PC-9 (cell line): ENCODE measurements around the gene SOX12. TPM values are rescaled to one million over a fixed set of nuclear protein-coding genes. Genes with fewer than 3 reads are reported as not detected.
A peak's percentile ranks its signal among the peaks of the same experiment; 100 is the strongest.
"Not testable (repeated sequence)": the region's sequence is repeated elsewhere in the genome, so short reads cannot be mapped to it uniquely, and the experiment has no call there.

Source experiments
- BruUV-seq: library from RNA; stranded (reverse); fragments of 400-500 nt; replicated peaks from 2 replicates; lab custom pipeline; 2021; lab: Mats Ljungman, UMichigan
- CTCF ChIA-PET: fragments of 300-600 bp; sonication (Branson Sonifier 250); formaldehyde crosslinking; loops from one replicate; lab custom pipeline; 2022; ENCODE audit warnings: antibody characterized with exemption; lab: Charles Lee
- POLR2A ChIA-PET: fragments of 300-600 bp; sonication (Branson Sonifier 250); formaldehyde crosslinking; loops from one replicate; lab custom pipeline; 2022; ENCODE audit warnings: antibody characterized with exemption; ENCODE audit not compliant: unreplicated experiment; lab: Charles Lee
- DNase-seq, 2 experiments: peaks; one replicate each; pipeline versions ENCODE4 v3.0.0 to v3.0.0-alpha.2; 2015 to 2022; ENCODE audit warnings: mixed read lengths in 1 of 2
- H2AFZ ChIP-seq: fragments of 200-600 bp; sonication (generic); 2 replicates; pipeline ENCODE4 v1.8.1; 2017; ENCODE audit warnings: antibody characterized with exemption
- H3F3A ChIP-seq: fragments of 200-600 bp; sonication (generic); 2 replicates; pipeline ENCODE4 v1.8.1; 2017; ENCODE audit warnings: antibody characterized with exemption, mild to moderate bottlenecking, low read depth; ENCODE audit not compliant: insufficient read depth
- H3K27ac ChIP-seq: fragments of 200-600 bp; sonication (generic); 2 replicates; pipeline ENCODE4 v1.6.1; 2016; ENCODE audit warnings: mixed run types
- H3K27me3 ChIP-seq: fragments of 200-600 bp; sonication (generic); 2 replicates; pipeline ENCODE4 v1.6.1; 2016; ENCODE audit warnings: low read depth, mixed run types; ENCODE audit not compliant: insufficient read depth
- H3K36me3 ChIP-seq: fragments of 200-600 bp; sonication (generic); 2 replicates; pipeline ENCODE4 v1.6.1; 2016; ENCODE audit warnings: low read depth, mixed run types
- H3K4me1 ChIP-seq: fragments of 200-600 bp; sonication (generic); replicated peaks from 2 replicates; pipeline ENCODE4 v1.6.1; 2016; ENCODE audit warnings: mixed run types; ENCODE audit not compliant: insufficient read depth
- H3K4me2 ChIP-seq: fragments of 200-600 bp; sonication (generic); 2 replicates; pipeline ENCODE4 v1.6.1; 2017; ENCODE audit warnings: mixed run types
- H3K4me3 ChIP-seq: fragments of 200-600 bp; sonication (generic); 2 replicates; pipeline ENCODE4 v1.6.1; 2016; ENCODE audit warnings: mixed run types
- H3K79me2 ChIP-seq: fragments of 200-600 bp; sonication (generic); 2 replicates; pipeline ENCODE4 v1.6.1; 2017; ENCODE audit warnings: low read depth, mixed run types
- H3K9me2 ChIP-seq: fragments of 200-600 bp; sonication (generic); 2 replicates; pipeline ENCODE4 v1.8.1; 2017; ENCODE audit warnings: mild to moderate bottlenecking; ENCODE audit not compliant: insufficient read depth
- H3K9me3 ChIP-seq: fragments of 200-600 bp; sonication (generic); 2 replicates; pipeline ENCODE4 v1.8.1; 2016; ENCODE audit warnings: low read depth; ENCODE audit not compliant: insufficient read depth
- H4K20me1 ChIP-seq: fragments of 200-600 bp; sonication (generic); 2 replicates; pipeline ENCODE4 v1.8.1; 2017; ENCODE audit not compliant: insufficient read depth
- CTCF ChIP-seq: fragments of 200-600 bp; sonication (generic); conservative IDR thresholded peaks from 2 replicates; pipeline ENCODE4 v1.6.1; 2017; ENCODE audit warnings: mixed run types, antibody characterized with exemption, mild to moderate bottlenecking, moderate library complexity
- EZH2 ChIP-seq: fragments of 200-600 bp; sonication (generic); IDR thresholded peaks from 2 replicates; pipeline ENCODE4 v1.8.0; 2017; ENCODE audit warnings: antibody characterized with exemption, low read depth
- intact Hi-C: fragments of 100-400 bp; cut with micrococcal nuclease; formaldehyde crosslinking; loops from one replicate; pipeline ENCODE4 v1.10.0; 2022; ENCODE audit not compliant: unreplicated experiment
- total RNA-seq: library from RNA; stranded (reverse); gene quantifications from 2 replicates; pipeline ENCODE4 v1.2.3, GENCODE V29; 2021

SOX12 gene
- total RNA-seq, 1 experiment from 2014 or later = 57.1 TPM

DNA sequence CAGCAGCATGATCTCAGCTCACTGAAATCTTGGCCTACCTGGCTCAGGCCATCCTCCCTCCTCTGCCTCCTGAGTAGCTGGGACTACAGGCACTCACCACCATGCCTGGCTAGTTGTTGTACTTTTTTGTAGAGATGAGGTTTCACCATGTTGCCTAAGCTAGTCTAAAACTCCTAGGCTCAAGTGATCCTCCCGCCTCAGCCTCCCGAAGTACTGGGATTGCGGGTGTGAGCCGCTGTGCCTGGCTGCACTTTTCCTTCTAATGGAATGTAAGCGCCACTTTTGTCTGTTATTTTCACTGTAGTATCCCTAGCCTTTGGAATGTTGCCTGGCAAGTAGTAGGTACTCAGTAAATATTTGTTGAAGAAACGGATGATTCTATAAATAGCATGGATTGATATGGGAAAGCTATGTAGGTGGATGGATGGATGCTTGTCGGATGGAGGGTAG lies 44.8 kb downstream of the SOX12 start:
- intact Hi-C loops = no loop called here
- peak; percentile 63 to 95 for DNase-seq
- CTCF ChIA-PET = interaction anchor here (1.3 kb wide), 1 partner anchor 10 kb away, joined by 11 read pairs; the partner anchor contains the start of gene TRIB3
- H3K9me2 ChIP-seq = no peaks in the 10 kb centered on the region
- BruUV-seq = no TSS peak
- peaks cover 11% of the 10 kb centered on the region; the same call in 1 of the 2 replicates for H3K79me2 ChIP-seq
- peaks cover 97% of the 10 kb centered on the region for H3K4me1 ChIP-seq
- H3K9me3 ChIP-seq = no peaks in the 10 kb centered on the region
- peak overlapping the region; percentile 25; the same call in 1 of the 2 replicates for H3K4me3 ChIP-seq
- POLR2A ChIA-PET = interaction anchor here (0.7 to 1.1 kb wide), 4 partner anchors 12 to 1021 kb away, joined by 3 to 7 read pairs (median 3); partner anchors contain the start of gene RBCK1
- H3K36me3 ChIP-seq = no peaks in the 10 kb centered on the region
- no peaks in the 10 kb centered on the region for H4K20me1 ChIP-seq
- peak overlapping the region; percentile 96 for H3K27ac ChIP-seq
- no peaks in the 10 kb centered on the region for H3K27me3 ChIP-seq
- H3K4me2 ChIP-seq = peak overlapping the region; percentile 75
- TF ChIP-seq EZH2 (no peak), CTCF (no peak)
- H2AFZ ChIP-seq = no peak overlapping the region
- peaks cover 92% of the 10 kb centered on the region for H3F3A ChIP-seq

- CTCF ChIA-PET = interaction anchor here (0.8 to 1.3 kb wide), 2 partner anchors 9 kb away, joined by 3 to 11 read pairs; partner anchors contain the start of gene TRIB3
- Histone ChIP-seq H3K36me3 (no peaks in the 10 kb centered on the region), H3K4me3 (peak overlapping the region; percentile 23; the same call in 1 of the 2 replicates), H3K79me2 (peaks cover 11% of the 10 kb centered on the region; the same call in 1 of the 2 replicates), H3K4me2 (peak overlapping the region; percentile 75), H3K9me3 (no peaks in the 10 kb centered on the region), H3K4me1 (peaks cover 98% of the 10 kb centered on the region), H3K27me3 (no peaks in the 10 kb centered on the region), H3K27ac (peak overlapping the region; percentile 96), H2AFZ (no peak overlapping the region), H4K20me1 (no peaks in the 10 kb centered on the region), H3F3A (peaks cover 87% of the 10 kb centered on the region), H3K9me2 (no peaks in the 10 kb centered on the region)
- no peak for DNase-seq
- no peak for TF ChIP-seq CTCF
- TF ChIP-seq EZH2 = no peak
- TSS peak; percentile 88 for BruUV-seq
- POLR2A ChIA-PET = interaction anchor here (0.7 to 1.1 kb wide), 2 partner anchors 36 to 1020 kb away, joined by 3 to 7 read pairs; partner anchors contain the start of gene RBCK1
- intact Hi-C loops = no loop called here
Measured at GRCh38 chr20:370977-371754, 45.8 kb downstream of the SOX12 start.

- DNase-seq = peak; percentile 88 to 96
- intact Hi-C loops = no loop called here
- H3K9me2 ChIP-seq = no peaks in the 10 kb centered on the region
- BruUV-seq = TSS peak; percentile 68
- H3K4me2 ChIP-seq = peak overlapping the region; percentile 75
- peaks cover 79% of the 10 kb centered on the region for H3F3A ChIP-seq
- peak overlapping the region; percentile 96 for H3K27ac ChIP-seq
- no peak overlapping the region for H2AFZ ChIP-seq
- CTCF ChIA-PET = interaction anchor here (0.6 kb wide), 3 partner anchors 9 to 113 kb away, joined by 4 to 14 read pairs (median 4); partner anchors contain the start of gene TRIB3
- peaks cover 98% of the 10 kb centered on the region for H3K4me1 ChIP-seq
- H3K9me3 ChIP-seq = no peaks in the 10 kb centered on the region
- no peak overlapping the region for H3K4me3 ChIP-seq
- no peaks in the 10 kb centered on the region for H3K36me3 ChIP-seq
- TF ChIP-seq CTCF (no peak), EZH2 (no peak)
- peaks cover 11% of the 10 kb centered on the region; the same call in 1 of the 2 replicates for H3K79me2 ChIP-seq
- no peaks in the 10 kb centered on the region for H4K20me1 ChIP-seq
- no peaks in the 10 kb centered on the region for H3K27me3 ChIP-seq
- POLR2A ChIA-PET = no interaction called here
Measured at GRCh38 chr20:371755-372542, 46.6 kb downstream of the SOX12 start.

- H4K20me1 ChIP-seq, BruUV-seq, POLR2A ChIA-PET, H3K27me3 ChIP-seq, DNase-seq, H2AFZ ChIP-seq, H3K9me3 ChIP-seq, H3K36me3 ChIP-seq, H3K4me3 ChIP-seq, intact Hi-C loops, H3K9me2 ChIP-seq: not testable (repeated sequence)
- peak overlapping the region; percentile 54 for H3K4me2 ChIP-seq
- H3K79me2 ChIP-seq = peaks cover 11% of the 10 kb centered on the region; the same call in 1 of the 2 replicates
- peaks cover 76% of the 10 kb centered on the region for H3F3A ChIP-seq
- peaks cover 98% of the 10 kb centered on the region for H3K4me1 ChIP-seq
- H3K27ac ChIP-seq = peak overlapping the region; percentile 96
- CTCF ChIA-PET = interaction anchor here (0.6 kb wide), 3 partner anchors 8 to 114 kb away, joined by 4 to 14 read pairs (median 4); partner anchors contain the start of gene TRIB3
Measured at GRCh38 chr20:372543-373082, 47.3 kb downstream of the SOX12 start.
